Activated CD8-positive, alpha-beta T cell treated with anti-CD3 and anti-CD28 coated beads for 36 hours (primary cell): Measurements from ENCODE around the gene DCLK2. TPM values are rescaled to one million over a fixed set of nuclear protein-coding genes. Genes with fewer than 3 reads are reported as not detected.

ENCODE experiments used
- ATAC-seq: fragments of 200-7000 bp; cut with Tn5 transposase; one replicate; pipeline ENCODE4 v1.10.0; 2021; ENCODE audit warnings: mild to moderate bottlenecking, moderate library complexity
- CTCF ChIA-PET: fragments of 350-600 bp; sonication (Branson Sonifier 250); formaldehyde crosslinking; loops from one replicate; lab custom pipeline; 2021; ENCODE audit warnings: antibody characterized with exemption; lab: Charles Lee
- POLR2A ChIA-PET: fragments of 350-600 bp; sonication (Branson Sonifier 250); formaldehyde crosslinking; loops from one replicate; lab custom pipeline; 2021; ENCODE audit warnings: antibody characterized with exemption; lab: Charles Lee
- DNase-seq: peaks from one replicate; pipeline ENCODE4 v3.0.0-alpha.2; 2020
- H3K27ac Mint-ChIP-seq: one replicate; pipeline ENCODE4 v1.8.0; 2021; ENCODE audit warnings: mild to moderate bottlenecking, mixed read lengths
- H3K27me3 Mint-ChIP-seq: one replicate; pipeline ENCODE4 v1.8.0; 2021; ENCODE audit warnings: mixed read lengths
- H3K36me3 Mint-ChIP-seq: one replicate; pipeline ENCODE4 v1.8.0; 2021; ENCODE audit warnings: low read depth, mixed read lengths
- H3K4me1 Mint-ChIP-seq: one replicate; pipeline ENCODE4 v1.8.0; 2021; ENCODE audit warnings: low read depth, mixed read lengths
- H3K4me3 Mint-ChIP-seq: one replicate; pipeline ENCODE4 v1.8.0; 2021; ENCODE audit warnings: mild to moderate bottlenecking, moderate library complexity, mixed read lengths
- H3K9me3 Mint-ChIP-seq: one replicate; pipeline ENCODE4 v1.8.0; 2021; ENCODE audit warnings: mixed read lengths
- intact Hi-C: fragments of 100-400 bp; cut with micrococcal nuclease; formaldehyde crosslinking; loops from one replicate; pipeline ENCODE4 v1.10.0; 2022
- total RNA-seq, 2 experiments: library from RNA; stranded (reverse); gene quantifications; one replicate each; pipeline ENCODE4 v1.2.3, GENCODE V29; 2021
- TF ChIP-seq, protein P1 (sequence below): fragments of 200-600 bp; IDR thresholded peaks from one replicate; pipeline ENCODE4 v1.8.0; 2022; ENCODE audit warnings: antibody characterized with exemption, mild to moderate bottlenecking

The DCLK2 gene
- total RNA-seq, 2 experiments from 2014 or later, result not detected

DNA sequence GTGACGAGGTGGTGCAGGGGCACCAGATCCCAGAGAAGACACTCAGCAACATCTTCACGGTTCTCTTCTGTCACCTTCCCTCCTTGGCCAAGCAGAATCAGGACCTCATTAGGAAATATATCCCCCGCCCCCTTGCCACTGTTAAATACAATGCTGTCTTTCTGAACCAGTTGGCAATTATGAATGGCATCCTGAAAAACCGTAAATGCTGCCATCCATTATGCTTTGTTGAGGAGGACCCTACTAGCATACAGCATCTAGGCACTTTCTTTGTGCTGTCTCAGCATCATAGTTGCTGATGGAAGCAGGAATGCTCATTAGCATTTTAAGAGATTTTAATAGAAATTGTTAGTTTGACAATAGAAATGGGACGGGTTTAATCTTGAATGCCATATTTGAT lies 138.5 kb downstream of the DCLK2 start:
- Mint-ChIP-seq H3K4me3 (no peak overlapping the region), H3K27ac (no peak overlapping the region), H3K4me1 (no peaks in the 10 kb centered on the region), H3K27me3 (peaks cover 7% of the 10 kb centered on the region), H3K36me3 (no peaks in the 10 kb centered on the region), H3K9me3 (no peaks in the 10 kb centered on the region)
- ChIA-PET POLR2A (interaction anchor here (0.6 kb wide), 1 partner anchor 567 kb away, joined by 3 read pairs; no protein-coding TSS in a partner anchor), CTCF (interaction anchor here (1.0 to 1.8 kb wide), 2 partner anchors 26 to 53 kb away, joined by 3 to 4 read pairs; no protein-coding TSS in a partner anchor)
- ATAC-seq, result no peak
- intact Hi-C loops, result no loop called here
- DNase-seq, result no peak
- TF ChIP-seq, protein P1, sequence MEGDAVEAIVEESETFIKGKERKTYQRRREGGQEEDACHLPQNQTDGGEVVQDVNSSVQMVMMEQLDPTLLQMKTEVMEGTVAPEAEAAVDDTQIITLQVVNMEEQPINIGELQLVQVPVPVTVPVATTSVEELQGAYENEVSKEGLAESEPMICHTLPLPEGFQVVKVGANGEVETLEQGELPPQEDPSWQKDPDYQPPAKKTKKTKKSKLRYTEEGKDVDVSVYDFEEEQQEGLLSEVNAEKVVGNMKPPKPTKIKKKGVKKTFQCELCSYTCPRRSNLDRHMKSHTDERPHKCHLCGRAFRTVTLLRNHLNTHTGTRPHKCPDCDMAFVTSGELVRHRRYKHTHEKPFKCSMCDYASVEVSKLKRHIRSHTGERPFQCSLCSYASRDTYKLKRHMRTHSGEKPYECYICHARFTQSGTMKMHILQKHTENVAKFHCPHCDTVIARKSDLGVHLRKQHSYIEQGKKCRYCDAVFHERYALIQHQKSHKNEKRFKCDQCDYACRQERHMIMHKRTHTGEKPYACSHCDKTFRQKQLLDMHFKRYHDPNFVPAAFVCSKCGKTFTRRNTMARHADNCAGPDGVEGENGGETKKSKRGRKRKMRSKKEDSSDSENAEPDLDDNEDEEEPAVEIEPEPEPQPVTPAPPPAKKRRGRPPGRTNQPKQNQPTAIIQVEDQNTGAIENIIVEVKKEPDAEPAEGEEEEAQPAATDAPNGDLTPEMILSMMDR, result no peak

DNA sequence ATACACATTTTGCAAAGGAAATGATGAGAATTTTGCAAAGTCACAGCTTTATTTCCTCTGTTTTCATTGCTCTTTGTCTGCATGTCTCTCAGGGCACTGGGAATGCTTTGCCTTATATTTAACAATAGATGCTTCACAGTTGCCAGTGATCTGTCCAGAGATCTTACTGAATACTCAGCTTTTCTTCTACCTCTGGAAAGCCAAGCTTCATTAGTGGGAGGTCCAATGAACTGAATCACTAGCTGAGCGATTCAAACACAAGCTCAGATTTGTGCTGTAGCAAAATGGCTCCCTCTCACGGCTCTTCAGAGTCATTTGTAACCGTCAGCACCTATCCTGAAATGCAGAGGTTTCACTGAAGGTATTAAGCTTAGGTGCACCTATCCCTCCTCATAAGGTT lies 138.9 kb downstream of the DCLK2 start:
- ATAC-seq, result no peak

DNA sequence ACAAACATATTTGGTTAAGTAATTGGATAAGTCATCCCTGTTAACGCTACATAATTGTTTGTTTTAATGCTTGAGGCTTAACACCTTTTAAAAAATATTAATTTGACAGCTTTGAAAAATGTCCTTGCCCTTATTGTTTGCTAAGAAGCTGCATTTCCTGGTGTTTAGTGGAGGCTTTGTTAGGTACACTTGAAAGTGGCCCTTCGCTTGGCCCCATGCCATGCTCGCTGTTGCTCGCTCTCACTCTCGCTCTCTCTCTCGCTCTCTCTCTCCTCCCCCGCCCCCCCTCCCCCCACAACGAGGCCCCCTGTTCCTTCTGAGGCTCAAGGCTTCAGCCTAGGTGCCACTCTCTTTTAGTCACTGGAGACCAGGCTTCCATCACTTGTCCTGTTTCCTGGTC lies 139.6 kb downstream of the DCLK2 start:
- DNase-seq (no peak), ATAC-seq (no peak)
- ChIA-PET CTCF (interaction anchor here (1.8 kb wide), 1 partner anchor 25 kb away, joined by 4 read pairs; no protein-coding TSS in a partner anchor), POLR2A (no interaction called here)
- Mint-ChIP-seq H3K27me3 (peaks cover 1% of the 10 kb centered on the region), H3K27ac (no peak overlapping the region), H3K36me3 (no peaks in the 10 kb centered on the region), H3K9me3 (no peaks in the 10 kb centered on the region), H3K4me3 (no peak overlapping the region), H3K4me1 (no peaks in the 10 kb centered on the region)
- intact Hi-C loops, result no loop called here
- TF ChIP-seq, protein P1, result no peak

More for the DNA sequence above, 138.9 kb downstream of the DCLK2 start:
- intact Hi-C loops, result no loop called here
- H3K27ac Mint-ChIP-seq, result no peak overlapping the region
- H3K4me1 Mint-ChIP-seq, result no peaks in the 10 kb centered on the region
- ChIA-PET POLR2A (interaction anchor here (0.6 kb wide), 1 partner anchor 568 kb away, joined by 3 read pairs; no protein-coding TSS in a partner anchor), CTCF (interaction anchor here (1.0 to 1.8 kb wide), 2 partner anchors 26 to 53 kb away, joined by 3 to 4 read pairs; no protein-coding TSS in a partner anchor)
- TF ChIP-seq, protein P1, result no peak
- no peaks in the 10 kb centered on the region for H3K36me3 Mint-ChIP-seq
- H3K27me3 Mint-ChIP-seq, result peaks cover 4% of the 10 kb centered on the region
- no peak for DNase-seq
- H3K9me3 Mint-ChIP-seq, result no peaks in the 10 kb centered on the region
- no peak overlapping the region for H3K4me3 Mint-ChIP-seq

DNA sequence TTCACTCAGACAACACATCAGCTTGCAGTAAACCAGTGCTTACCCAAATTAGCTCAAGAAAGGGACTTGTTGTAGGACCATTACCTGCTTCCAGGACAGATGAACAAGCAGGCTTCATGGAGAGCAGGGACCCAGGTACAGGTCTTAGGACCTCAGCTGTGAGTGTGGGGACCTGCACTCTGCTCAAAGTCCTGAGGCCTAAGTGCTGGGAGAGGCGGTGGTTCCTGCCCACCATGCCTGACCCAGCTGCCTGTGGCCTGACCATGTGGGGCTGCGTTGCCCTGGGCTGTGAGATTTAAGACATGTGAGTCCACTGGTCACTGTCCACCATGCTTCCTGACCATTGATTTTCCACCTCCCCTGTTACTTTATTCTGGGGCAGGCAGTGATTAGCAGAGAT lies 140.2 kb downstream of the DCLK2 start:
- ChIA-PET POLR2A (no interaction called here), CTCF (interaction anchor here (1.8 kb wide), 1 partner anchor 24 kb away, joined by 4 read pairs; no protein-coding TSS in a partner anchor)
- Mint-ChIP-seq H3K4me3 (no peak overlapping the region), H3K4me1 (no peaks in the 10 kb centered on the region), H3K27ac (no peak overlapping the region), H3K27me3 (peaks cover 1% of the 10 kb centered on the region), H3K36me3 (no peaks in the 10 kb centered on the region), H3K9me3 (no peaks in the 10 kb centered on the region)
- TF ChIP-seq, protein P1, result no peak
- DNase-seq (no peak), ATAC-seq (no peak)
- intact Hi-C loops, result no loop called here

DNA sequence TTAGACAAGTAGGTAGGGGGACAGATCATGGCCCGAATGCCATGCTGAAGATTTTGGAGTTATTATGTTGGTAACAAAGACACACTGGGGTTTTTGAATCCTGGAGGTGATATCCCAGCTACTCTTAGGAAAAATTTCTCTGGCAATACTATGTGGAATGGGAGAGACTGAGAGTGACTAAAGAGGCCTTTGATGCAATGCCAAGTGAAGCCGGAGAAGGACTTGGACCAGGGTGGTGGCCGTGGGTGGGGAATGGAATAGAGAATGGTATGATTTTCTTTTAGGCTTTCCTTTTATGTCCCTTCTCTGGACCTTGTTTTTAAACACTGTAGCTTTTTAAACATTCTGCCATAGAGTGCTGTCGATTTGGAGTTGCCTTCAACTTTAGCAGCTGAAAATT lies 141.6 kb downstream of the DCLK2 start:
- H3K4me1 Mint-ChIP-seq, result no peaks in the 10 kb centered on the region
- no peak overlapping the region for H3K4me3 Mint-ChIP-seq
- CTCF ChIA-PET, result interaction anchor here (1.1 to 1.8 kb wide), 3 partner anchors 11 to 237 kb away, joined by 3 to 10 read pairs (median 4); no protein-coding TSS in a partner anchor
- no peaks in the 10 kb centered on the region for H3K36me3 Mint-ChIP-seq
- no peak for DNase-seq
- intact Hi-C loops, result no loop called here
- H3K27me3 Mint-ChIP-seq, result peaks cover 1% of the 10 kb centered on the region
- H3K27ac Mint-ChIP-seq, result no peak overlapping the region
- ATAC-seq, result no peak
- TF ChIP-seq, protein P1, result no peak
- no peaks in the 10 kb centered on the region for H3K9me3 Mint-ChIP-seq
- POLR2A ChIA-PET, result no interaction called here
